ENCODE measurements around the gene PRKAR1B.

Gene PRKAR1B

DNA sequence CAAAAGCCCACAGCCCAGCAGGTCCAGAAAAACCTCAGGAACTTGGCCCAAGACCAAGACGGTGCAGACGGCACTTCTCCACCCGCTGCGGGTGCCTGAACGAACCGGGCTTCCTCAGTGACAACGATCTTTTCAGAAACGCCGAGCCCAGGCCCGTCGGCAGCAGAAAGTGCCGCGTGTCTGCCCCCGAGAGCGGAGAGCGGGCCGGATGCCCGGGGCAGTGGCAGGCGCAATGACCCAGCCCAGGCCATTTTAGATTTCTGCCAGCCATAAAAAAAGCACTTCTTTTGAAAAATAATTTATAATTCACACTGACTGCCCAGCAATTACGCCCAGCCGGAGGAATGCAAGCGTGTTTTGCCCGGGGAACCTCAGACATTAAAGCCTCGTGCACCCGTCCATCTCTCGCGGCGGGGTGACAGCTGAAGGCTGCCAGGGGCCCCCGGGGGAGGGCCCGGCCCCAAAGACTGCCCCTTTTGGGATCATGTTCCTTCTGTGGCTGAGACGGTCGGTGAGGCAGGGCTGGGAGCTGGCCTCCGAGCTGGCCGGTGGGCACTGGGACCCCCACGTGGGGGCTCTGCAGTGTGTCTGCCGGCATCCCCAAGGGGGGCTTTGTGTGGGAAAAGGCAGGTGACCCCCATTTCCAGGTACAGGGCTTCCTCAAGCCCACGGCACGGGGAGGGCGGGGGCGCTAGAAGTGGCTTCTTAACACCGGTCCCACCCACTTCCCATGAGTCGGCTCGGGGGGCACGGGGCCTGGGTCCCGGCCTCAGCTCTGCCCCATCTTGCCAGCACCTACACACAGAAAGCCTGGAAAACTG is 136.1 kb downstream of the PRKAR1B start:
- Histone ChIP-seq H3K27ac (ENCODE audit: low read depth, low read length, poor library complexity, severe bottlenecking) (no peak overlapping the region), H4K20me1 (ENCODE audit: insufficient read depth, low read length) (no peaks in the 10 kb centered on the region)

GRCh38 chr7:589781-590575 is 137.1 kb downstream of the PRKAR1B start:
- no peaks in the 10 kb centered on the region for H3K9me2 ChIP-seq (ENCODE audit: low read depth, low read length)
- H3K9ac ChIP-seq (ENCODE audit: low read length), result no peak overlapping the region
- H3F3A ChIP-seq (ENCODE audit: insufficient read depth, low read length), result no peaks in the 10 kb centered on the region
- H3K4me2 ChIP-seq (ENCODE audit: low read length), result no peak overlapping the region
- TF ChIP-seq EZH2 (IDR thresholded peaks at IDR 0.05; ENCODE audit: borderline replicate concordance, low read length), result no peak
- TF ChIP-seq, protein P1, sequence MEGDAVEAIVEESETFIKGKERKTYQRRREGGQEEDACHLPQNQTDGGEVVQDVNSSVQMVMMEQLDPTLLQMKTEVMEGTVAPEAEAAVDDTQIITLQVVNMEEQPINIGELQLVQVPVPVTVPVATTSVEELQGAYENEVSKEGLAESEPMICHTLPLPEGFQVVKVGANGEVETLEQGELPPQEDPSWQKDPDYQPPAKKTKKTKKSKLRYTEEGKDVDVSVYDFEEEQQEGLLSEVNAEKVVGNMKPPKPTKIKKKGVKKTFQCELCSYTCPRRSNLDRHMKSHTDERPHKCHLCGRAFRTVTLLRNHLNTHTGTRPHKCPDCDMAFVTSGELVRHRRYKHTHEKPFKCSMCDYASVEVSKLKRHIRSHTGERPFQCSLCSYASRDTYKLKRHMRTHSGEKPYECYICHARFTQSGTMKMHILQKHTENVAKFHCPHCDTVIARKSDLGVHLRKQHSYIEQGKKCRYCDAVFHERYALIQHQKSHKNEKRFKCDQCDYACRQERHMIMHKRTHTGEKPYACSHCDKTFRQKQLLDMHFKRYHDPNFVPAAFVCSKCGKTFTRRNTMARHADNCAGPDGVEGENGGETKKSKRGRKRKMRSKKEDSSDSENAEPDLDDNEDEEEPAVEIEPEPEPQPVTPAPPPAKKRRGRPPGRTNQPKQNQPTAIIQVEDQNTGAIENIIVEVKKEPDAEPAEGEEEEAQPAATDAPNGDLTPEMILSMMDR (IDR thresholded peaks at IDR 0.05; ENCODE audit: low read length), result no peak
- no peaks in the 10 kb centered on the region for H3K9me3 ChIP-seq (ENCODE audit: low read length)
- no peak overlapping the region for H3K27ac ChIP-seq (ENCODE audit: low read depth, low read length, poor library complexity, severe bottlenecking)
- no peaks in the 10 kb centered on the region for H3K79me2 ChIP-seq (ENCODE audit: insufficient read depth, low read length)
- H3K4me1 ChIP-seq (ENCODE audit: insufficient read depth, low read length, severe bottlenecking), result no peaks in the 10 kb centered on the region
- H3K36me3 ChIP-seq (ENCODE audit: insufficient read depth, low read length), result peaks cover 17% of the 10 kb centered on the region; the same call in 1 of the 2 replicates
- H4K20me1 ChIP-seq (ENCODE audit: insufficient read depth, low read length), result no peaks in the 10 kb centered on the region
- no peak overlapping the region for H2AFZ ChIP-seq (ENCODE audit: low read length)
- H3K27me3 ChIP-seq (ENCODE audit: insufficient read depth, low read length), result no peaks in the 10 kb centered on the region
- H3K4me3 ChIP-seq (ENCODE audit: low read depth, low read length, poor library complexity, severe bottlenecking), result no peak overlapping the region

More for the DNA sequence above, 136.1 kb downstream of the PRKAR1B start:
- Histone ChIP-seq H3K27me3 (ENCODE audit: insufficient read depth, low read length) (no peaks in the 10 kb centered on the region), H3K4me3 (ENCODE audit: low read depth, low read length, poor library complexity, severe bottlenecking) (no peak overlapping the region), H3K79me2 (ENCODE audit: insufficient read depth, low read length) (no peaks in the 10 kb centered on the region), H3K4me2 (ENCODE audit: low read length) (no peak overlapping the region), H2AFZ (ENCODE audit: low read length) (no peak overlapping the region), H3K9ac (ENCODE audit: low read length) (no peak overlapping the region), H3K4me1 (ENCODE audit: insufficient read depth, low read length, severe bottlenecking) (no peaks in the 10 kb centered on the region), H3F3A (ENCODE audit: insufficient read depth, low read length) (no peaks in the 10 kb centered on the region), H3K9me2 (ENCODE audit: low read depth, low read length) (no peaks in the 10 kb centered on the region), H3K9me3 (ENCODE audit: low read length) (no peaks in the 10 kb centered on the region), H3K36me3 (ENCODE audit: insufficient read depth, low read length) (peaks cover 17% of the 10 kb centered on the region; the same call in 1 of the 2 replicates)
- TF ChIP-seq, protein P1 (IDR thresholded peaks at IDR 0.05; ENCODE audit: low read length), result no peak
- no peak for TF ChIP-seq EZH2 (IDR thresholded peaks at IDR 0.05; ENCODE audit: borderline replicate concordance, low read length)

- Histone ChIP-seq H3K4me3 (ENCODE audit: low read depth, low read length, poor library complexity, severe bottlenecking) (no peak overlapping the region), H4K20me1 (ENCODE audit: insufficient read depth, low read length) (no peaks in the 10 kb centered on the region), H3K4me2 (ENCODE audit: low read length) (no peak overlapping the region), H3K27ac (ENCODE audit: low read depth, low read length, poor library complexity, severe bottlenecking) (no peak overlapping the region), H2AFZ (ENCODE audit: low read length) (no peak overlapping the region), H3K9me3 (ENCODE audit: low read length) (no peaks in the 10 kb centered on the region), H3K9me2 (ENCODE audit: low read depth, low read length) (no peaks in the 10 kb centered on the region), H3F3A (ENCODE audit: insufficient read depth, low read length) (no peaks in the 10 kb centered on the region), H3K79me2 (ENCODE audit: insufficient read depth, low read length) (no peaks in the 10 kb centered on the region), H3K27me3 (ENCODE audit: insufficient read depth, low read length) (no peaks in the 10 kb centered on the region), H3K4me1 (ENCODE audit: insufficient read depth, low read length, severe bottlenecking) (no peaks in the 10 kb centered on the region), H3K9ac (ENCODE audit: low read length) (no peak overlapping the region), H3K36me3 (ENCODE audit: insufficient read depth, low read length) (peaks cover 17% of the 10 kb centered on the region; the same call in 1 of the 2 replicates)
- TF ChIP-seq, protein P1 (IDR thresholded peaks at IDR 0.05; ENCODE audit: low read length), result no peak
- TF ChIP-seq EZH2 (IDR thresholded peaks at IDR 0.05; ENCODE audit: borderline replicate concordance, low read length), result no peak
These were observed 139.3 kb downstream of the PRKAR1B start for GRCh38 chr7:587767-588166.

Measured in OCI-LY1 (cell line).